Activated CD8-positive, alpha-beta memory T cell treated with anti-CD3 and anti-CD28 coated beads, Interleukin-2, amount 50 U/mL, for 24 hours (primary cell): Measurements from ENCODE around the gene CRIP1.

ENCODE experiments used
- DNase-seq: peaks from one replicate; pipeline ENCODE4 v3.0.0-alpha.2; 2020; ENCODE audit errors: extremely low read depth

Gene CRIP1

DNA sequence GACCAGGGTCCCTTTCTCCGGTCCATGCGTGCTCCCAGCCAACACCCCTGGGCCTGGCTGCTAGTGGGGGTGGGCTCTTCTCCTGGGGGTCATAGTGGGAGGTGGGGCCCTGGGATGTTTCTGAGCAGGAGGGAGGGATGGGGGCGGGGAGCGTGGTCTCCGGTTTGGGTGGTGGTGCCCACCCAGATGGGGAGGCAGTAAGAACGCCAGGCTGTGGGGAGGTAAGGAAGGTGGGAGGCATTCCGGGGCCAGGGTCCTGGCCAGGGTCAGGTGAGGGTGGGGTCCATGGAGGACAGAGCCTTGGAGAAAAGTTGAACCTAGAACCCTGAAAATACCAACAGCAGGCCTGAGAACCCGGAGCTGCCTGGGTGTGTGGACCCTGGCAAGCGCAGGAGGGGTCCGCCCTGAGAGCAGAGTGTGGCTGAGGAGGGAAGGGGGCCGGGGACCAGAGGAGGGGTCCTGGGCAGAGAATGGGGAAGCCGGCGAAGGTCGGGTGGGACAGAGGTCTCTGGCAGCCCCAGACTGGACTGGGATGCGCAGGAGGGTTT is 6.4 kb upstream of the CRIP1 start:
- DNase-seq, result no peak

DNA sequence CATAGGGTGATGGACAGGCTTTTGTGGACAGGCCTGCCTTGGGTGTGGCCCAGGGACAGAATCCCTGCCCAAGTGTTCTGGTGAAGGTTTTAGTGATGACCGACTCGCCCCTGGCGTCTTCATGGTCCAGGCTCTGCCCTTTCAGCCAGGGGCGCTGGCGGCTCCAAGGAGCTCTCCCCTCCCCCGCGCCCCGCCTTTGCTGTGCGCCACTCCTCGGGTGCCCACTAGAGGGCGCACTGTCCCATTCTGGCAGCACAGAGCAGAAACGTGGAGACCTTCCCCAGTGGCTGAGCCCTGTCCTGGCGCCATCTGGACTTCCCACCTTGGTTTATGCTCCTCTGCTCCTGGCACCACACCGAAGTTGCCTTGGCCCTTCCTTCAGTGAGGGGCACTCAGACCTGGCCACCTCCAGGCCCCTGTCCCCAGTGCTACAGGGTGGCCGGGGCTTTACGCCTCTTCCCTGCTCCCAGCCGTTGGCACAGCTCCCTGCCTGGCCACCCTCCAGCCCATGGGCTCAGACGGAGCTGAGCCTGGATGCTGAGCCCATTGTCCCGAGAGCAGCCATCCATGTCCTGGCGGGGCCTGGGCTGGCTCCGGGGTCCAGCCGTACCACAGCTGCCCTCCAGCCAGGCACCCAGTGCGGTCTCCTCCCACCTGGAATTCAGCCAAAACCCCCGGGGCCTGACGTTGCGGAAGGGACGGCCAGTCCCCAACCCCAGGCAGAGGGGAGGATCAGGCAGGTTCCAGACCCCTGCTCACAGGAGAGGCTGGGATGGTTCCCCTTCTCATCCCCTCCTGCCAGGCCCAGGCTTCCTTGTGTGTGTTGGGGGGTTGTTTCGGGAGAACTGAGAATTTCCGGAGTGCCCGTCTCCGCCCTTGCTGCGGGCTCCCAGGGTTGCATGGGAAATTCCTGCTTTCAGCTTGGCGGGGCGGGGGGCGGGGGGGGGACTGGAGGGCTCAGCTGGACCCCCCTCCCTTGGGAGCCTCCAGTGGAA is 5.6 kb upstream of the CRIP1 start:
- peak; percentile 67 for DNase-seq

DNA sequence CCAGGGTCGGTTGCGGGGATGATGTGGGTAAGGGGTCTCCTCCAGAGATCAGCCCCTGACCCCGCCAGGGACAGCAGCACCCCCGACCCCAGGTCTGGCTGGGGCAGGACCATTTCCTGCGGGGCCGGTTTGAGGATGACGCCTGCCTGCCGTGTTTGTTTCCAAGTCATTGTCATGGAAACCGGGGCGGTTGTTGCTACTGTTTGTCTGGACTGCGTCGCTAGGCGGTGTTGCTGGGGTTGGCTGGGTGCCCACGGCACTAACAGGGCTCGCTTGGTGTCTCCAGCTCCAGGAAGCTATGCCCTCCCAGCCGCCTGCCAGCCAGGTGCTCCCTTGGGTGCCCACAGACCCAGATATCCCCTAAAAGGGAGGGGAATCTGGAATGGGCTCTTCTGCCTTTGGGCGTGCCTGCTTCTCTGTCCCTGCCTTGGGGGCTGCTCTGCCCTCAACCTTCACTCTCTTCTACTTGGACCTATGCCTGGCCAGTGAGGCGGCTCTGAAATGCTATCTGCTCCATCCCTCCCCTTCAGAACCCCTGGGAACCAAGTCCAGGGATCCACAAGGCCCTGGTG is 4.7 kb upstream of the CRIP1 start:
- peak; percentile 82 for DNase-seq

DNA sequence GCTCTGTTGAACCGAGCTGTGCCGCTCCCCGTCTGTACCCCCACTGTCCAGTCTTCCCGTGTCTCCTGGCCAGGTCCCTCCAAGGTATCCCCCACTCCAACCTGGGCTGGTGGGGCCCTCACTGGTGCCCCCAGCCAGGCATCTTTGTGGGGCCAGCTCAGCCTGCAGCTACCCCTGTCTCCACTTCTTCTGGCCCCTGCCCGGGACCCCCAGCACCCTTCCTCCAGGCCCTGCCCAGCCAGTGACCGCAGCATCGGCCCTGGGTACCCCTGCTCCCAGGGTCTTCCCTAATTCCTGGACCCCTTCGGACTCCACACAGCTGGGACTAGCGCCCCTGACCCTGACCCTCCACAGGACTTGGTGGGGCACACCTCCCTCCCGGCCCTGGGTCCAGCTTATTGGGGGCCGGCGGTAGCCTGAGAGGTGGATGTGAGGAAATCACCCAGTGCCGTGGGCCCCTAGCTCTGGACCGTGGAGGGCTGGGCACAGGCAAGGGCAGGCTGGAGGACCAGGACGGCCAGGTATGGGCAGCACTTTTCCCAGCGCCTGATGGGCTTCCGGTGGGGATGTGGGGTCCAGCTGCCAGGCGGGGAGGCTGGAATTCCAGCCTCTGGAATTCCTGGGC is 4.1 kb upstream of the CRIP1 start:
- DNase-seq, result no peak

DNA sequence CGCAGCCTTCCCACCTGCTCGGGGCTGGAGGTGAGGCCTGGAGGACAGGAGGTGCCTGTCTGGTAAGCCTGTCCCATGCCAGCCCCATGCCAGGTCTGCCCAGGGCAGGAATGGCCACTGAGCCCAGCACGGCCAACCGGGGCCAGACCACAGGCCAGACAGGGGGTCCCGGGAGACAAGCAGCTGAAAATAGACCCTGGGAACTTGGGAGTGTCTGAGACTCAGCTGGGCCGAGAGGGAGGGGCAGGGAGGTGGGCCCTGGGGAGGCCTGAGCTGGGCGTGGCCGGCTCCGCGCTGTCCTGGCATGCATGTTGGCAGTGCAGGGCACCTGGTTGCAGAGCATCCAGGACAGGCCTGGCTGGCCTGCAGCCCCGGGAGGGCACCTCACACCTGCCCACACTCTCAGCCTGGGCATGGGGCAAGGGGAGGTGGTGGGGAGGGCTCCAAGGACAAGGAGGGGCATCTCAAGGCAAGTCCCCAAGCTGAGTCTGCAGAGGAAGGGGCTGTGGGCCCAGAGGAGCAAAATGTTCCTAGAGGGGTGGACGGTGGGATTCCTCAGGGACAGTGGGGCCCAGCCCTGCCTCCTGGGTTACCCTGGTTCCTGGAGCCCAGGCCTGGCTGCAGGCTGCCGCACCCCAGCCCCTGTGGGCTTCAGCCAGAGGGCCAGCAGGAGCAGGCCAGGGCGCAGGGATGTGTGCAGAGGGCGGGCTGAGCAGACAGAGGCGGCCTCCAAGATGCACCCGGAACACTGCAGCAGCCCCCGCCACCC is 3.2 kb upstream of the CRIP1 start:
- no peak for DNase-seq

DNA sequence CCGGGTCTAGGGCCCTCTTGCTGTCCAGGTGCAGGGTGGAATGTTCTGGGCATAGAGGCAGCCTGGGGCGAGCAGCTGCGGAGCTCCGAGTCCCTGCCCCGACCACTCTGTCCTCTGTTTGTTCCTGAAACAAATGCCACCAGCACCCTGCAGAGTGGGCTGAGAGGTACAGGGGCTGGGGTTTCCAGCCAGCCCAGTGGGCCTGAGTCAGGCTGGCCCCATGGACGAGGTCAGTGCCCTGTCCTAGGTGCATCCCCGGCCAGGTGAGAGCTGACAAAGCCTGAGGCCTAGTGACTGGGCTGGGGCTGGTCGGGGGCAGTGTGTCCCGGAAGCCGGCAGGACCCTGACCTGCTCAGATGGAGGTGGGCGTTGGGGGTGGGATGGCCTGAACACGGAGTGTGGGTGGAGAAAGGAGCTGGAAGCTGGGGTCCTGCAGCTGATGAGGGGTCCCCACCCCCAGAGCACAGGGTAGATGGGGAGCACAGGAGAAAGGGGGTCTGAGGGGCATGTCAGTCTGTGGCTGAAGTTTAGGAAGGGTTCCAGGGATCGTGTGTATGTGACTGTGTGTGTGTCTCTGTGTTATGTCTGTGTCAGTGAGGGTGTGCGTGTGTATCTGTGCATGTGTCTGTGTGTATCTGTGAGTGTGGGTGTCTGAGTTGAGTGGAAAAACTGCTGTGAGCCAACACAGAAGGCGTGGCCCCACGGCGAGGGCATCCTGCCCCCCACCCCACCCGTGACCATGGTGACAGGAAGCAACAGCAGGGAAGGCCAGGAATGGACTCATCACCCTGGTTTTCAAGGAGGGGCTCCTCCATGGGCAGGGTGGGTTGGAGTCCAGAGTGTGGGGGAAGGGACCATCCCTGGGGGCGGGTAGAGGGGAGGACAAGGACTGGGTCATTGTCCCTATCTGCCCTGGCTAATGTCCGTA is 2.4 kb upstream of the CRIP1 start:
- no peak for DNase-seq

DNA sequence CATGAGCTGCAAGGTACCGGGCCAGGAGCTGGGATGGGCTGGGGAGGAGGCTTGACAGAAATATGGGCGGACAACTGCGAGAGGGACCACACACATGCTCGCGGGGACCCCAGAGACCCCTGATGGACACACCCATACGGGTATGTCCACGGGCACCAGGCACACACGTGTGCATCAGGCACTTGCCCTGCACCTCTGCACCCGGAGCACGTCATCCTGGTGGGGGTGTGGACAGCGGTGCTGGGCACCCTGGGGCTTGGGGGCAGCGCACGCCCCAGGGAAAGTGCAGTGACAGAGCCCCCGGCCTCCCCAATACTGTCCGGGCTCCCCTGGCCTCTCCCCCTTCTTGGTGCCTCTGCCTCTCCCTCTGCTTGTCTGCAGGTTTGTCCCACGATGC is 1.7 kb upstream of the CRIP1 start:
- DNase-seq, result no peak

DNA sequence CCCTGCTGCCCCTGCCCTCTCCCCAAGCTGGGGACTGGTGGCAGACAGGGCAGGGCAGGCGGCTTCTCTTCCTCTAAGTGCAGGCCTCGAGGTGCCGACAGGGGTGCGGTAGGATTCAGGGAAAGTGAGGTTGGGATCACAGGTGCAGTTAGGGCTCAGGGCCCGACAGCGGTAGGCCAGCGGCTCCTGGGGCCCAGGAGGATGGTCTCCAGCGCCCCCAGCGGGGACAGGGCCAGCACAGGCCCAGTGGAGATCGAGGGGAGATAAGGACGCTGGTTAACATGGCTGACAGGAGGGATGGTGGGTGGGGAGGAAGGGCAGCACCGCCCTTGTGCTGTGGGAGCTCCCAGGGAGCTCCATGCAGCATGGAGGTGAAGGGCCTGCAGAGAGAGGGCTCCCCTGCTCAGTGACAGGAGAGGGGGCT is 935 bp upstream of the CRIP1 start:
- DNase-seq, result no peak

DNA sequence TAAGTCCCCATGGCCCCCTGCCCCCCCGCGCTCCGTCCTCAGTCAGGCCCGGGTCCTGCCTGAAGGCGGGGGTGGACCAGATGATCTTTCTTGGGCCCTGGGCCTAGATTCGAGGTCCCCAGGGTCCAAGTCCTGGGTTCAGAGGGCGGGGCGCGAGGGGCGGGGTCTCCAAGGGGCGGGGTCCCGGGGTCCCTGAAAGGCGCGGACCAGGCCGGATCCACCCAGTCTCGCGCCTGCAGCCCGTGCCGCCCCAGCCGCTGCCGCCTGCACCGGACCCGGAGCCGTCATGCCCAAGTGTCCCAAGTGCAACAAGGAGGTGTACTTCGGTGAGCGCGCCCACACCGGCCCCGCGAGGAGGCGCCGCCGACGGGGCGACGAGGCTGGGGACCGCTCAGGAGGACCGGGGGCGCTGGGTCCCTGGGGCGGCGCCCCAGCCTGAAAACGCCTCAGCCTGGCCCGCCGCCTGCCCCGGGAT is 325 bp downstream of the CRIP1 start:
- DNase-seq, result no peak

DNA sequence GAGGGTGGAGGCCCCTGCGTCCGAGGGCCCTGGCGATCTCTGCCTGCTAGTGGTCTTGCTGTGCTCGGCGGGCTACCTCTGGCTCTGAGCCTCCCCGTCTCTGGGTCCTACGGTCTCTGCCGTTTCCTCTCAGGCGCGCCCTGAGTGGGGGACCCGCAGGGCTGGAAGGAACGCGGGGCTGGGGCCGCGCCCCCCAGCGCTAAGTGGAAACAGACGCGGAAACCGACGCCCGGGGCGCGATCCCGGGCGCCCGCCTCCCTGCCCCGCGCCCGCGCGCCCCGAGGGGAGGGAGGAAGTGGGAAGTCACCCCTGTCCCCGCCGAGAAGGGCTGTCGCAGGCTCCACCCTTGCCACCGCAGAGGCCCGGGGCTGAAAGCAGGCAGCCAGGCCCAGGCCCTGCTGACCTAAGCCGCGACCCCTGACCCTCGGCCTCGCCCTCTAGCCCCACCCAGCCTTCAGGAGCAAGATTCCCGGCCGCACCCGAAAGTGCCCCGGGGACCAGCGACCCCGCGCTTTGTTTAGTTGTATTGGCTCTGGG is 831 bp downstream of the CRIP1 start:
- DNase-seq, result no peak

DNA sequence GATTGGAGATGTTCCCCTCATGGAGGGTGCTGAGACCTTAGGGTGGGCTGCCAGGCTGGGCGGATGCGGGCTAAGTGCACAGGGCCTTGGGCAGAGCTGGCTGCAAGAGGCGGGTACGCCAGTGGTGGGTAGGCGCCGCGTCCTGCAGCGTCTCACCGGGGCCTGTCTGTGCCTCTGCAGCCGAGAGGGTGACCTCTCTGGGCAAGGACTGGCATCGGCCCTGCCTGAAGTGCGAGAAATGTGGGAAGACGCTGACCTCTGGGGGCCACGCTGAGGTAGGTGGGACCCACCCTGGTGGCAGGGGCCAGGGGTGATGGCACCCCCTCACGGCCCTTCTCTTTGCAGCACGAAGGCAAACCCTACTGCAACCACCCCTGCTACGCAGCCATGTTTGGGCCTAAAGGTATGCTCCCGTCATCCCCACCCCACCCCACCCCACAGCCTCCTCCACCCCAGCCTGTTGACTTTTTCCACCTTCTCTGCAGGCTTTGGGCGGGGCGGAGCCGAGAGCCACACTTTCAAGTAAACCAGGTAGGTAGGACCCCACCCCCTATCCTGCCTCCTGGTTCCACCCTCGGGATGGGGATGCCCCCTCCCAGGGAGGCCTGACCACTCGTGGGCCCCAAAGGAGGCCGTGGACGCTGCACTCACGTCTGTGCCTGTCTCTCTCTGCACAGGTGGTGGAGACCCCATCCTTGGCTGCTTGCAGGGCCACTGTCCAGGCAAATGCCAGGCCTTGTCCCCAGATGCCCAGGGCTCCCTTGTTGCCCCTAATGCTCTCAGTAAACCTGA is 1.5 kb downstream of the CRIP1 start:
- DNase-seq, result no peak

DNA sequence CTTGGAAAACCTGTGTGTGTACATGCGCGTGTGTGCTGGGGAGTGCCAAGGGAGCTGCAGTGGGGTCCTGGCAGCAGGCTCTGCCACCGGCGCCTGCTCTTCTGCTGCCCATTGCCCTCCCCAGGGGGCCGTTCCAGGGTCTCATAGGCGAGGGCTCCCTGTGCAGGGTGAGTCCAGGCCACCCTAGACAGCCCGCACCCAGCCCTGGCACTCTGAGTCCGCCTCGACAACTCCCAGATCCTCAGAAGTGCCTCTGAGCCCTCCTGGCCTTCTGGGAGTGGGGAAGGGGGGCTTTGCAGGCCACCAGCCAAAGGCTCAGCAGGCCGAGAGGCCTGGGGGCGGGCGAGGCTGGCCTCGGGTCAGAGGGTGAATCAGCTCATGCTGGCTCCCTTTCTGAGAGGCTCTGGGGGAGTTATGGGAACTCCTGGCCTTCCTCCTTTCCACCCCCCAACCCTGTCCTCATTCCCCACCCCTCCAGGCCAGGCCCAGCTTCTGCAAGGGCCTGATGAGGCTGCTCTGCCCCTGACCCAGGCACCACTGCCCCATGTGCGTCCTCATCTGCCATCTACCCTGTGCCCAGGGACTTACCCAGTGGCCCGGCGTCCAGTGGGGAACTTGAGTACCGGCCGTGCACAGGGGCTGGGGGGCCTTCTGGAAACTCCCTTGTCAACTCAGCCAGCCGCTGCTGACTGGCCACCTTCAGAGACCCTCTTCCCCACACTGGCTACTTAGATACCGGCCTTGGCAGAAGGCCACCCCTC is 2.3 kb downstream of the CRIP1 start:
- DNase-seq, result no peak

DNA sequence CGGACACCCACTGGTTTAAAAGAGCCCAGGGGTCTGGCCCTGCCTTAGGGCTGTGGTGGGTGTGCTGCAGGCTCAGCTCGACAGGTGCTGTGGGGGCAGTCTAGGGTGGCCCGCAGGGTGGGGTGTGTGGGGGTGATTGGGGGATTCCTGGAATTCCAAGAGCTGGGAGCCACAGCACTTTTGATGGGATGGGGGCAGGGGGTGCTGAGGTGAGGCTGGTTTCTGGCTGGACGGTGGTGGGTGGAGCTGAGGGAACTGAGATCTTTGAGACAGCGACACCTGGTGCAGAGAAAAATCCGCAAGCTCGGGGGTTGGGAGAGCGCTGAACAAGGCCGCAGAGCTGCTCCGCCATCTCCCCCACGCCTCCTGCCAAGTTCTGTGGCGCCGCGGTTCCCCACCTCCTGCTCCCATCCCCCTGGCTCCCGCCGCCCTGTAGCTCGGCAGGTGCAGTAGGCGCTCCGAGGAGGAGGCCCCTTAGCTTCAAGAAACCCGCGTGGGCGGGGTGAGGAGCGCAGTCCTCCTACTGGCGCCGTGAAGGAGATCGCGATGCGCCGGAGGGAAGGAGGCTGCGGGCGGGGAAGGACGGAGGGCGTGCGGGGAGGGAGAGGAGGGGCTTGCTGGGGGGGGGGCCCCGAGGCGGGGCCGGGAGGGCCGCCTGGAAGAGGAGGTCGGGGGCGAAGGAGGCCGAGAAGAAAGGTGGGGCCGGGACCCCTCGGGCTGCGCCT is 3.0 kb downstream of the CRIP1 start:
- DNase-seq, result peak; percentile 65

DNA sequence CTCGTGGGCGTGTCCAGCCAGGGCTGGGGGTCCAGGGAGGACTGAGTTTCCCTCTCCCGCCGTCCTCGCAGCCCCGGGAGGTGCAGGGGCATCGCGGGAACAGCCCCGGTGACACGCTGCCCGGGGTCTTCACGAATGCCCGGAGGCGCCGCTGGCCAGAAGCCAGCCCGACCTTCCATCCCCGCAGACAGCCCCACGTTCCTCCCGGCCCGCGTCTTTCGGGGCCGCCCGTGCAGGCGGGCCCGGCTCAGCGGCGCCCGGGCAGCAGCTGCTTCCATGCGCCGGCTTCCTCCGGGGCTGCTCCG is 3.5 kb downstream of the CRIP1 start:
- no peak for DNase-seq

DNA sequence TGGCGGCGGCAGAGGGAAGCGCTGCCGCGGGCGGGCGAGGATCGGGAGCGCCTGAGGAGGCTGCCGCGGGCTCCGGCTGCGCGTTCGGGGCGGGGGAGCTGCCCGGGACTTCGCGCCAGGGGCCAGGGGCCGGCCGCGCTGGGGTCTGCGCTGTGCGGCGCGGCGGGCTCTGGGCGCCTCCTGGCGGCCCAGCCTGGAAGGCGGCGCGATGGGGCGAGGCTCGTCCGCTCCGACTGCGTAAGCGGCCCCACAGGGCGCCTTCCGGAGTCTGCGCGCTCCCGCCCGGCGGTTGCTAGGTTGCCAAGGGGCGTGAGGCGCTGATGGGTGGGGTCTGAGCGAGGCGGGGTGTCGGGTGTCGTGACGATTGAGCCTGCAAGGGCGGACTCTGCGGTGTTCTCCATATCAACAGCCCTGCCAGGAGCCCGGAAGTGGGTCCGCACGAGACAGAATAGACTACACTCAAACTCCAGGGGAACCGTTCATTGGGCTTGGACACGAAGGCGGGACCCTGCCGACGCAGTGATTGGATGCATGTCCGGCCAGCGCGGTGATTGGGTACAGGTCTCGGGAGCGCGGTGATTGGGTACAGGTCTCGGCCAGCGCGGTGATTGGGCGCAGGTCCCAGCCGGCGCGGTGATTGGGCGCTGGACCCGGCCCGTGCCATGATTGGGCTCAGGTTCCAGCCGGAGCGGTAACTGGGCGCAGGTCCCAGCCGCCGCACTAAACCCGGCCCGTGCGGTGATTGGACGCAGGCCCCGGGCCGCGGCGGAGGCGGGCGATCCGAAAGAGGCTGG is 4.1 kb downstream of the CRIP1 start, which contains the start of gene TEDC1:
Gene TEDC1, plus strand, starts transcription at position 675 of the 794 bp plus-strand sequence. CDS start 130 bp downstream, outside the sequence.
- peak; percentile 98 for DNase-seq

DNA sequence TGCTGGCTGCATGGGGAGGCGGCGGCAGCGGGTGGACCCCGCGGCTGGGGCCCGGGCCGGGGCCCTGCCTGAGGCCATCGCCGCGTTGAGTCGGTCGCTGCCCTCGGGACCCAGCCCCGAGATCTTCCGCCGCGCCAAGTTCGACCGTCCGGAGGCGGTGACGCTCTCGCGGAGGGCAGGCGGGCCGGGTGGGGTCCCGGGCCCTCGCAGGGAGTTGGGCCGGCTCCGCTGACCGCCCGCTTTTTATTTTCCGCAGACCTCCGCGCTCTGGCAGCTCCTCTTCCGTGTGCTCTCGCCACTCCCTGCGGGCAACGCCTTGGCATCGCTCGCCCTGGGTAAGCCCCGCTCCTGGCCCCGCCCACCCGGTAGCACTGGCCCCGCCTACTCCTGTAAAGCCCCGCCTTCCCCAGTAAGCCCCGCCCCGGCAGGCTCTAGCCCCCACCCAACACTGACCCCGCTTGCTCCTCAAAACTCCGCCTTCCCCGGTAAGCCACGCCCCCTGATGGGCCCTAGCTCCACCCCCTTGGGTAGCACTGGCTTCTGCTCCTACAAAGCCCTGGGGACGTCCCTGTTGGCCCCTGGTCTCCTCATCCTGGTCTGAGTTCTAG is 4.8 kb downstream of the CRIP1 start:
- peak; percentile 78 for DNase-seq
